HUES6 (cell line): ENCODE results near the gene CHPT1.
A peak's percentile ranks its signal among the peaks of the same experiment; 100 is the strongest.
"Not testable (repeated sequence)": the region's sequence is repeated elsewhere in the genome, so short reads cannot be mapped to it uniquely, and the experiment has no call there.

Source experiments
- H3K27ac ChIP-seq: 2 replicates; pipeline ENCODE4 v1.7.0; 2013; ENCODE audit warnings: low read depth, mild to moderate bottlenecking, low read length, inconsistent platforms
- H3K27me3 ChIP-seq: 2 replicates; pipeline ENCODE4 v1.6.1; 2013; ENCODE audit warnings: low read length; ENCODE audit not compliant: control insufficient read depth, insufficient read depth
- H3K36me3 ChIP-seq: 2 replicates; pipeline ENCODE4 v1.6.1; 2013; ENCODE audit warnings: low read length; ENCODE audit not compliant: control insufficient read depth, insufficient read depth
- H3K4me1 ChIP-seq: 2 replicates; pipeline ENCODE4 v1.6.1; 2013; ENCODE audit warnings: low read length; ENCODE audit not compliant: control insufficient read depth, insufficient read depth
- H3K4me3 ChIP-seq: 2 replicates; pipeline ENCODE4 v1.5.1; 2013; ENCODE audit warnings: low read depth, low read length
- H3K9ac ChIP-seq: one replicate; pipeline ENCODE4 v1.6.1; 2013; ENCODE audit warnings: mild to moderate bottlenecking, low read length
- H3K9me3 ChIP-seq: 2 replicates; pipeline ENCODE4 v1.6.1; 2013; ENCODE audit warnings: low read depth, low read length; ENCODE audit not compliant: control insufficient read depth, insufficient read depth

CHPT1 gene

DNA sequence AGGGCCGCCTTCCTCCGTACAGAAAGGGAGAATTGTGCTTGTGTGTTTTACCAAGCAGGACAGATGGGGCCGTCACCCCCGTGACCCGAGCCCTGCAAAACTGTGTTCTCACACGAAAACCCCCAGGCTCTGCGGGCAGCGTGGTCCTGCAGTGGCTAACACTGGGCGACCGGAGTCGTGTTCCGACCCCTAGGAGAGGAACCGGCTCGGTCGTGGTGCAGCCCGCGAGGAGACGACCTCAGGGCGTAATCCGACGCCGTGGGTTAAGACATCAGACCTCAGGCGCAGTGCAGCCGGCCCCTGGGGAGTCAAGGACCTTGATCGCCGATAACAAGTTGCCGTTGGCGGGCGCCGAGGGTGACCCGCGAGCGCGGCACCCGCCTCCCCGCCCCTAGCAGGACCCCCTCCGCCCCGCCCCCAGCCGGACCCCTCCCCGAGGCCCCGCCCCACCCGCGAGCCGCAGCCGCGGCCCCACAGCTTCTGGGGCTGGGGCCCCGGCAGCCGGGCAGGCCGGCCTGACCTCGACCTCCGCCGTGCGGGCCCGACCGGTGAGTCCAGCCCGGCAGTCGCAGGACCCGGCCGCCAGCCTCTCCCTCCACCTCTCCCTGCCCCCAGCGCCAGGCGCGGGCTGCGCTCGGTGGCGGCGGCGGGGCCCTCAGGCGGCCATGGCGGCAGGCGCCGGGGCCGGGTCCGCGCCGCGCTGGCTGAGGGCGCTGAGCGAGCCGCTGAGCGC lies at the start of gene CHPT1:
TSS of gene CHPT1 (plus strand) at position 444 of the 733 bp plus-strand sequence. CDS start at position 666, 222 bp downstream.
- H3K4me3 ChIP-seq, result peak within 1 kb of the TSS; percentile 88
- H3K27me3 ChIP-seq, result peaks cover 17% of the 10 kb centered on the region
- H3K27ac ChIP-seq, result no peak within 1 kb of the TSS
- no peaks in the 10 kb centered on the region for H3K36me3 ChIP-seq
- H3K4me1 ChIP-seq, result peaks cover 9% of the 10 kb centered on the region
- peak within 1 kb of the TSS; percentile 75 for H3K9ac ChIP-seq
- no peaks in the 10 kb centered on the region for H3K9me3 ChIP-seq

DNA sequence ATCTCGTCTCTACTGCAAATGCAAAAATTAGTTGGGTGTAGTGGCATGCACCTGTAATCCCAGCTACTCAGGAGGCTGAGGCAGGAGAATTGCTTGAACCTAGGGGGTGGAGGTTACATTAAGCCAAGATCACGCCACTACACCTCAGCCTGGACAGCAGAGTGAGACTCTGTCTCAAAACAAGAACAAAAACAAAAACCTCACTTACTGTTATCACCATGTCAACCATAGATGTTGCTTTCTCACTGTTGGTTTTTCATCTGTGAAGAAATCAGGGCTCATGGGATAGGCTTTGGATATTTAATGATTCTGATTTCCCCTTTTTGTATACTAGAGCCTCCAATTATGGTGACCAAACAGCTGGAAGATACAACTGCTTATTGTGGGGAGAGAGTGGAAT lies 49.7 kb upstream of the CHPT1 start:
- H3K27ac ChIP-seq, result no peak overlapping the region
- peaks cover 7% of the 10 kb centered on the region for H3K27me3 ChIP-seq
- no peaks in the 10 kb centered on the region for H3K36me3 ChIP-seq
- no peaks in the 10 kb centered on the region for H3K9me3 ChIP-seq
- H3K9ac ChIP-seq, result no peak overlapping the region
- no peaks in the 10 kb centered on the region for H3K4me1 ChIP-seq
- no peak overlapping the region for H3K4me3 ChIP-seq

DNA sequence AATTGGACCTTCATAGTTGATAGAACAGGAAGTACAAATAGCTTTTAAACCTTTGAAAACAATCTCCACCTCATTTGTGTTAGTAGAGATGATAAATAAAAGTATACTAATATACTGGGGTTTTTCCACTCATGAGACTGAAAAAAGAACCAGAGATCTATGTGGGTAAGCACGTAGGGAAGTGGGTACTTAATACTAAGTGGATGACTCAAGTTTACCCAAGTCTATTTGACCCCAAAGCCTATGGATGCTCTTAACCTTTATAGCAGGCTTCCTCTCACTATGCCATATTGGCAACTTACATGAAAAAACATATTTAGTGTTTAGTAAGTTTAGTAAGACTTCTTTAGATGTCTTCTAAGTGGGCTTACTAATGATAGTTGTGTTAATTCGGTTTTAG lies 49.2 kb upstream of the CHPT1 start:
- no peak overlapping the region for H3K4me3 ChIP-seq
- H3K36me3 ChIP-seq, result no peaks in the 10 kb centered on the region
- peaks cover 2% of the 10 kb centered on the region for H3K27me3 ChIP-seq
- no peak overlapping the region for H3K9ac ChIP-seq
- H3K9me3 ChIP-seq, result no peaks in the 10 kb centered on the region
- H3K4me1 ChIP-seq, result no peaks in the 10 kb centered on the region
- H3K27ac ChIP-seq, result no peak overlapping the region

DNA sequence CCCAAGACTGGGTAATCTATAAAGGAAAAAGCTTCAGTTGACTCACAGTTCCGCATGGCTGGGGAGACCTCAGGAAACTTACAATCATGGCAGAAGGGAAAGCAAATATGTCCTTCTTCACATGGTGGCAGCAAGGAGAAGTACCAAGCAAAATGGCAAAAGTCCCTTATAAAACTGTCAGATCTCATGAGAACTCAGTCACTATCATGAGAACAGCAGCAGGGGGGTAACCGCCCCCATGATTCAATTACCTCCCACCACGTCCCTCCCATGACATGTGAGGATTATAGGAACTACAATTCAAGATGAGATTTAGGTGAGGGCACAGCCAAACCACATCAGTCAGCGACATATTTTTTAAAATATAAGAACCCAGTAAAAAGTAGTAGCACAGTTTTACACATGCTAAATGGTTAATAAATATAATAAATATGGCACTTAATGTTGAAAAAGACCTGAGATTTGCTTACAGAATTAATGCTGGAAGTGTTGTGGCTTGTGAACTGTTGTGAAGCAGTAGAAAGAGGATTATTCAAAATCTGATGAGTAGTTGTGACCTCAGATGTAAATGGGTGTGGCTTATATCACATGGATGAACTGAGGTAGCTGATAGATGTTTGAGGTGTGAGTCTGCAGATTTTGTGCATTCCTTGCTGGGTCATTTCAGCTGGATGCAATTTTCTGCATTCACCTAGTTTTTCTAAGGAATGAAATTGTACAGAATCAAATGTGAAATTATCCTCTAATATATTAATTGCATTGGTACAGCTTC lies 46.9 kb upstream of the CHPT1 start:
- no peak overlapping the region for H3K4me3 ChIP-seq
- H3K27ac ChIP-seq, result no peak overlapping the region
- no peaks in the 10 kb centered on the region for H3K36me3 ChIP-seq
- H3K27me3 ChIP-seq, result no peaks in the 10 kb centered on the region
- H3K9ac ChIP-seq, result no peak overlapping the region
- H3K4me1 ChIP-seq, result 0 out of 2 replicates have a peak, but pooled peaks cover 4% of the 10 kb centered on the region
- no peaks in the 10 kb centered on the region for H3K9me3 ChIP-seq

DNA sequence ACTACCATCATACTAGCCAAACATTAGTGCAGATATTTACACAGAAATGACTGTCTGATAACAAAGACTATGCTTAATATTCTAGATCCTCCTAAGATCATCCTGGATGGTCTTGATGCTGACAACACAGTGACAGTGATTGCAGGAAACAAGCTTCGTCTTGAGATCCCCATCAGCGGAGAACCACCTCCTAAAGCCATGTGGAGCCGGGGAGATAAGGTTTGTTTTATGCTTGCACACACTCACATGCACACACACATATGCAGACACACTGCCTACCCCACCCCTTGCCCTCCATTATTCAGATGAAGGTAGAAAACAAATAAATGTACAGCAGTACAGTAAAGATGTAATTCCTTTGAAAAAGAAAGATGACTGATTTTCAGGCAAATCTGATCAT lies 44.4 kb upstream of the CHPT1 start:
- Histone ChIP-seq H3K9ac (no peak overlapping the region), H3K4me3 (no peak overlapping the region), H3K27ac (no peak overlapping the region), H3K4me1 (0 out of 2 replicates have a peak, but pooled peaks cover 4% of the 10 kb centered on the region), H3K9me3 (no peaks in the 10 kb centered on the region), H3K36me3 (no peaks in the 10 kb centered on the region), H3K27me3 (no peaks in the 10 kb centered on the region)

DNA sequence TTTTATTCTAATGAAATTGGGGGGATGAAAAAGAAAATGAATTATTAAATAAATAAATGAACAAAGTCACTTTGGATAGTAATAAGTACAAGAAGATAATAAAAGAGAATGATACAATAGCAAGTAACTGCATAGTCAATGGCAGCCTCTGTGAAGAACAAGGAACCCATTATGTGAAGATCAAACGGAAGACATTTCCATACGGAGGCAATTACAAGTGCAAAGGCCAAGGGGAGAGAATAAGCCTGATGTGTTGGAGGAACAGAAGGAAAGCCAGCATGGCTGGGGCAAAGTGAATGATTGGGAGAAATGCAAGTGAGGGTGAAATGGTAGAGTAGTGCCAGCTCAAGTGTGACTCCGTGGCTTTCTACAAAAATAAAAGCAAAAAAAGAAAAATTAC lies 43.9 kb upstream of the CHPT1 start:
- no peaks in the 10 kb centered on the region for H3K9me3 ChIP-seq
- no peak overlapping the region for H3K27ac ChIP-seq
- no peaks in the 10 kb centered on the region for H3K27me3 ChIP-seq
- no peak overlapping the region for H3K4me3 ChIP-seq
- H3K4me1 ChIP-seq, result 0 out of 2 replicates have a peak, but pooled peaks cover 4% of the 10 kb centered on the region
- H3K36me3 ChIP-seq, result no peaks in the 10 kb centered on the region
- H3K9ac ChIP-seq, result no peak overlapping the region

DNA sequence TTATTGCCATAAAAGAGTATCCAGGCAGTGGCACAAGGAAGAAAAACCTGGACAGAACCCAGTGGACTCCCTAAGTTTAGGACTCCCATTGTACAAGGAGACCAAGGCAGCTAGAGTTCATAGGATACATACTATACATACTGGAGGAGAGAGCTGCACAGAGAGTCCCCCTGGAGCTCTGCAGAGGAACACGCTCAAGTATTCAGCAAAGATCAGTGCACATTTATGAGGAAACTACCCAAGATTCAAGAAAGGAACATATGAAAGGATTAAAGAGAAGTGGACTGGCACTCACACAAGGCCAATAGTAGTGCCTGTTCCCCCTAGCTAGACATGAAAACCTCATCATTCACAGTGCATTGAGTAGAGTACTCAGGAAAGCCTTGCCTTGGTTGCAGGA lies 43.0 kb upstream of the CHPT1 start:
- Histone ChIP-seq H3K4me1 (0 out of 2 replicates have a peak, but pooled peaks cover 4% of the 10 kb centered on the region), H3K4me3 (no peak overlapping the region), H3K9ac (no peak overlapping the region), H3K36me3 (no peaks in the 10 kb centered on the region), H3K9me3 (no peaks in the 10 kb centered on the region), H3K27me3 (no peaks in the 10 kb centered on the region), H3K27ac (no peak overlapping the region)

DNA sequence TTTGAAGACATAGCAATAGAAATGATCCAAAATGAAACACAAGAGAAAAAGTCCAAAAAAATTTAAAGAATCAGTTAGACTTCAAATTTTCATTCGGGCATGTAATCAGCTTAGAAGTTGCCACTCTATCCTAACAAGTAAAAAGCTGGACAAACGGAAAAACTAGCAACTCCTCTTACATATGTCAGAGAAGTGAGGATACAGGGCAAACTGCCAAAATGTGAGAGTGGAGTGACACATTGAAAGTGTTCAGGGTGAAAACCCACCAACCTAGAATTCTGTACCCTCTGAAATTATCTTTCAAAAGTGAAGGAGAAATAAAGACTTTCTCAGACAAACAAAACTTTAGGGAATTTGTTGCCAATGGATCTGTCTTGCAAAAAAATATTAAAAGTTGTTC lies 42.0 kb upstream of the CHPT1 start:
- Histone ChIP-seq H3K27me3 (no peaks in the 10 kb centered on the region), H3K4me3 (no peak overlapping the region), H3K4me1 (0 out of 2 replicates have a peak, but pooled peaks cover 4% of the 10 kb centered on the region), H3K9ac (no peak overlapping the region), H3K27ac (no peak overlapping the region), H3K9me3 (no peaks in the 10 kb centered on the region), H3K36me3 (no peaks in the 10 kb centered on the region)

DNA sequence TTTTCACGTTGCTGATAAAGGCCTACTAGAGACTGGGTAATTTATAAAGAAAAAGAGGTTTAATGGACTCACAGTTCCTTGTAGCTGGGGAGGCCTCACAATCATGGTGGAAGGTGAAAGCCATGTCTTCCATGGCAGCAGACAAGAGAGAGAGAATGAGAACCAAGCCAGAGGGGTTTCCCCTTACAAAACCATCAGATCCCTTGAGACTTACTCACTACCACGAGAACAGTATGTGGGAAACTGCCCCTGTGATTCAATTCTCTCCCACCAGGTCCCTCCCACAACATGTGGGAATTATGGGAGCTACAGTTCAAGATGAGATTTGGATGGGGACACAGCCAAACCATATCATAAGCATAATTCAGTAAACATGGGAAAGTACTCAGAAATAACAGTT lies 36.8 kb upstream of the CHPT1 start:
- not testable (repeated sequence) for H3K9me3 ChIP-seq, H3K4me3 ChIP-seq, H3K27ac ChIP-seq, H3K36me3 ChIP-seq, H3K4me1 ChIP-seq, H3K27me3 ChIP-seq, H3K9ac ChIP-seq

DNA sequence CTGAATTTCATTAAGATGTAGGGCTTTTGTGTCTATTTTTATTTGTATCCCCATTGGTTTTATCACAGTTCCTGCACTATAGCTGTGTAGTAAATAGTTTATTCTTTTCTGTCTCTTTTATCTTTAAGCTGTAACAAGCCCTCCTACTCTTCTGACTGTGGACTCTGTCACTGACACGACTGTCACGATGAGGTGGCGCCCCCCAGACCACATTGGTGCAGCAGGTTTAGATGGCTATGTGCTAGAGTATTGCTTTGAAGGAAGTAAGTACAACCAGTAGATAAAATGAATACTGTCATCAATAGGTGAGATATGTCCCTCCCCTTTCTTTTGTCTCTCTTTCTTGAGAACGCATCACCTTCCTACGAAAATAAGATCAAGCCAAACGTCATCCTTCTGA lies 34.1 kb upstream of the CHPT1 start:
- no peak overlapping the region for H3K9ac ChIP-seq
- no peaks in the 10 kb centered on the region for H3K36me3 ChIP-seq
- peaks cover 15% of the 10 kb centered on the region; the same call in 1 of the 2 replicates for H3K4me1 ChIP-seq
- H3K9me3 ChIP-seq, result no peaks in the 10 kb centered on the region
- H3K27me3 ChIP-seq, result no peaks in the 10 kb centered on the region
- no peak overlapping the region for H3K4me3 ChIP-seq
- H3K27ac ChIP-seq, result no peak overlapping the region

DNA sequence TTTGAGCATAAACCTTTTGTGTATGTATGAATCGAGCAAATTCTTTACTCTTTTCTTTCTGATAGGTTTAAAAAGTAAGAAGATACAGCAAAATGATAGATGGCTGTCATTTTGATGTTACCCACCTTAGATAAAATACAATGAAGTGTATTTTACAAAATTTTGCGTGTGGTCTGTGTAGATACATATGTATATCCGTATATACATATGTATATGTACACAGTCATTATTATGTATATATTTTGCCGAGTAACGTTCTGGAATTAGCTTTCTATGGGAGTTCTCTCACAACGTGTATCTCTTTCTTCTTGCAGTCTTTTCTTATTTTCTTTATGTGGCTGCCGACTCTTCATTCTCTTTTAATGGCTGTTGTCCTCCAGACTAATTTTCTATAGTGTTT lies 32.4 kb upstream of the CHPT1 start:
- no peak overlapping the region for H3K9ac ChIP-seq
- no peak overlapping the region for H3K4me3 ChIP-seq
- no peaks in the 10 kb centered on the region for H3K27me3 ChIP-seq
- H3K27ac ChIP-seq, result no peak overlapping the region
- no peaks in the 10 kb centered on the region for H3K9me3 ChIP-seq
- no peaks in the 10 kb centered on the region for H3K36me3 ChIP-seq
- peaks cover 15% of the 10 kb centered on the region; the same call in 1 of the 2 replicates for H3K4me1 ChIP-seq
